Activated CD4-positive, alpha-beta T cell treated with anti-CD3 and anti-CD28 coated beads for 36 hours (primary cell): ENCODE data around the gene GRIA4. TPM values are rescaled to one million over a fixed set of nuclear protein-coding genes. Genes with fewer than 3 reads are reported as not detected.

Experiments
- ATAC-seq: fragments of 200-7000 bp; cut with Tn5 transposase; one replicate; pipeline ENCODE4 v1.10.0; 2021; ENCODE audit warnings: mild to moderate bottlenecking, moderate library complexity
- CTCF ChIA-PET: fragments of 350-600 bp; sonication (Branson Sonifier 250); formaldehyde crosslinking; loops from one replicate; lab custom pipeline; 2021; ENCODE audit warnings: antibody characterized with exemption; lab: Charles Lee
- POLR2A ChIA-PET: fragments of 350-600 bp; sonication (Branson Sonifier 250); formaldehyde crosslinking; loops from one replicate; lab custom pipeline; 2021; ENCODE audit warnings: antibody characterized with exemption, inconsistent platforms; lab: Charles Lee
- DNase-seq: peaks from one replicate; pipeline ENCODE4 v3.0.0-alpha.2; 2020
- H3K27ac Mint-ChIP-seq: one replicate; pipeline ENCODE4 v1.8.0; 2021; ENCODE audit warnings: mixed read lengths
- H3K27me3 Mint-ChIP-seq: one replicate; pipeline ENCODE4 v1.8.0; 2021; ENCODE audit warnings: mixed read lengths
- H3K36me3 Mint-ChIP-seq: one replicate; pipeline ENCODE4 v1.8.0; 2021; ENCODE audit warnings: low read depth, mixed read lengths
- H3K4me1 Mint-ChIP-seq: one replicate; pipeline ENCODE4 v1.8.0; 2021; ENCODE audit warnings: mixed read lengths
- H3K4me3 Mint-ChIP-seq: one replicate; pipeline ENCODE4 v1.8.0; 2021; ENCODE audit warnings: mild to moderate bottlenecking, moderate library complexity, mixed read lengths
- H3K9me3 Mint-ChIP-seq: one replicate; pipeline ENCODE4 v1.8.0; 2021; ENCODE audit warnings: low read depth, mixed read lengths
- intact Hi-C, 2 experiments: fragments of 100-400 bp; cut with DNase I in 1 of 2; cut with micrococcal nuclease in 1 of 2; formaldehyde crosslinking; loops; one replicate each; pipeline versions ENCODE4 v1.14.2 to v1.15.1; 2022 to 2024; cut with DNase I, micrococcal nuclease
- total RNA-seq, 2 experiments: library from RNA; stranded (reverse); gene quantifications; one replicate each; pipeline ENCODE4 v1.2.3, GENCODE V29; 2021

Gene GRIA4
- total RNA-seq, 2 experiments from 2014 or later: not detected

DNA sequence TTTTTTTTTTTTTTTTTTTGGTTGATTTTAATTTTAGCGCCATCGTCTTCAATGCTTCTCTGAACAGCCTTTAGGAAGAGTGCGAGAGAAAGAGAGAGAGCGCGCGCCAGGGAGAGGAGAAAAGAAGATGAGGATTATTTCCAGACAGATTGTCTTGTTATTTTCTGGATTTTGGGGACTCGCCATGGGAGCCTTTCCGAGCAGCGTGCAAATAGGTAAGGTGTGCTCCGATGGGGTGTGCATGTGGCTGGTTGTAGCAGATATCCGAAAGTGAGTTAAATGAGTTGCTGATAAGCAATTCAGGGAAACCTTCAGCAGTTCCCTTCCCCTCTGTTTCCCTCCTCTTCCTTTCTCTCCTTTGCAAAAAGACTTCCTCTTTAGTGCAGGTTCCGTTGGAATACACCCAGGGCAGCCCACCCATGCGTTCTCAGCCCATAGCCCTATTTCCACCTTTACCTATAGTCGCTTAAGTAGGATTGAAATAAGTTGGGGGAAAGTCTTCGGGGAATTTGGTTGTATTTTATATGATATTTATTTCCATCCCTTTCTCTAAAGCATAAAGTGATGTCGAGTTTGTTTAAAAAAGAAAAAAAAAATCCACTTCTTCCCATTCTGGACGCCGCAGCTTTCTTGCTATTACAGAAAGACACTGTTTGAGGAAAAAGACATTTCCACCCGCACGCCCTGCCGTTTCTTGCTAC, 1.1 kb downstream of the GRIA4 start:
- Mint-ChIP-seq H3K4me3 (no peak overlapping the region), H3K36me3 (no peaks in the 10 kb centered on the region), H3K9me3 (no peaks in the 10 kb centered on the region), H3K27me3 (peaks cover 36% of the 10 kb centered on the region), H3K4me1 (peaks cover 14% of the 10 kb centered on the region), H3K27ac (no peak overlapping the region)
- POLR2A ChIA-PET: no interaction called here
- CTCF ChIA-PET: no interaction called here
- intact Hi-C loops: no loop called here
- DNase-seq: no peak
- no peak for ATAC-seq

DNA sequence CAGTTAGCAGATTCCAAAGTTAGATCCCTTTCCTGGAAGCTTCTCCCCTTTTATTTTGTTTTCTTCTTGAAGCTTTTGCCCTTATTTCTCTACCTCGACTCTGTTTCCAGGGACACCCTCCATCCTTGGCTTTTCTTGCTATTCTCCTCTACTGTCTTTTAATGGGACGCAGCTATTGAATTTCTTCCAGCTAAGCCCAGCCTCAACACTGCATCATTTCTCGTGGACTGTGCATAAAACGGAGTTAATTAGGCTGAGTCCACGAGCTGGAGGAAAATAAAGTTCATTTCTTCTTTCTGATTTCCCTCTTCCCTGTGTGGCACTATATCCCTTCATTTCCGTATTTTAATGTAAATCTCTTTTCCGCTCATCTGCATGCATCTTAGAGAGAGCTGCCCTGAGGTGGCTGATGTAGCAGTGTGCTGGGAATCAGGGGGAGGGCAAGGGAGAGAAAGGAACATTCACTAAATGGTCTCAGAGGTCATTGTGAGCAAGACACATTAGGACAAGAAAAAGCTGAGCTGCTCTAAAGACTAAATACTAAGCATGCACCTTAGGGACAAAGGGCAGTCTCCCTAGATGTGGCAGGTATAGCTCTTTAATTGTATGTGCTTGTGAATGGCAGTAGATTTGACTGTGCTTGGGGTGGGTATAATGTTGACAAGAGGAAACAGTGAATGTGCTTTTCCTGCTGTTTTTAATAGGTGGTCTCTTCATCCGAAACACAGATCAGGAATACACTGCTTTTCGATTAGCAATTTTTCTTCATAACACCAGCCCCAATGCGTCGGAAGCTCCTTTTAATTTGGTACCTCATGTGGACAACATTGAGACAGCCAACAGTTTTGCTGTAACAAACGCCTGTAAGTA, 1.9 kb downstream of the GRIA4 start:
- H3K27ac Mint-ChIP-seq: no peak overlapping the region
- H3K9me3 Mint-ChIP-seq: no peaks in the 10 kb centered on the region
- ChIA-PET CTCF (no interaction called here), POLR2A (no interaction called here)
- ATAC-seq: no peak
- peaks cover 36% of the 10 kb centered on the region for H3K27me3 Mint-ChIP-seq
- peaks cover 14% of the 10 kb centered on the region for H3K4me1 Mint-ChIP-seq
- H3K4me3 Mint-ChIP-seq: no peak overlapping the region
- H3K36me3 Mint-ChIP-seq: no peaks in the 10 kb centered on the region
- DNase-seq: no peak
- intact Hi-C loops: no loop called here

DNA sequence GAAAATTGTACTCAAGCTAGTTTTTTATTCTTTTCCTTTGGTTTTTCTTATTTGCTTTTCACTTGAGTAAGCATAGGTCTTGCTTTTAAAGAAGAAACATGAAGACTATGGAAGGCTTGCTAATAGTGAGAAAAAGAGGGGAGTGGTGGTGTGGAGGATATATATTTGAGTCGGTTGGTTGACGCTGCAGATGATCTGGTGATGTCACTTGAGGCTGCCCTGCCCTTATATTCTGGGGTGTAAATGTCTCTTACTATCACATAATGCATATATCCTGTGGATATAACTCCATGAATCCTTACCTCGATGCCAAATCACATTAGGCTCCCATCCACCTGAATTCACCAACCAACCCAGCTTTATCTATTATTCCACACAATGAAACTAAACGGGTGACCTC, 2.9 kb downstream of the GRIA4 start:
- Mint-ChIP-seq H3K4me3 (no peak overlapping the region), H3K4me1 (peaks cover 14% of the 10 kb centered on the region), H3K36me3 (no peaks in the 10 kb centered on the region), H3K9me3 (no peaks in the 10 kb centered on the region), H3K27ac (no peak overlapping the region), H3K27me3 (peaks cover 36% of the 10 kb centered on the region)
- DNase-seq (no peak), ATAC-seq (no peak)
- POLR2A ChIA-PET: no interaction called here
- intact Hi-C loops: no loop called here
- CTCF ChIA-PET: no interaction called here

DNA sequence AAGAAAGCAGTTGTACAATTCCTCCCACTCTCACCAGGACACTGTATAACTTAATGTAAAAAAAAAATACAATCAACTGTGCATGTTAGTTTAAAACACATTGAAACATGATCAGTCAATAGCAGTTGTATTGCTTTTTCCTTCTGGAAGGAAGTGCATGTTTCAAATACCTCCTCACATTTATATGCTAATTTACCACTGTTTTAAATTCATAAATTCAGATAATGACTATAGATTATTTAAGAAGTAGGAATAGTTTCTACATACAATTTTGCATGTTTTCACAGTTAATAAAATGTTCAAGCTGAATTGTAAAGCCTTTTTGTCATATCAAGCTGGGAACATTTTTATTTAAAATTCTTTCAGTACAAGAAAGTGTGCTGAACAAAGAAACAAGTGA, 3.3 kb downstream of the GRIA4 start:
- DNase-seq: no peak
- Mint-ChIP-seq H3K27ac (no peak overlapping the region), H3K4me1 (peaks cover 14% of the 10 kb centered on the region), H3K4me3 (no peak overlapping the region), H3K36me3 (no peaks in the 10 kb centered on the region), H3K9me3 (no peaks in the 10 kb centered on the region), H3K27me3 (peaks cover 36% of the 10 kb centered on the region)
- ChIA-PET CTCF (no interaction called here), POLR2A (no interaction called here)
- ATAC-seq: no peak
- intact Hi-C loops: no loop called here

DNA sequence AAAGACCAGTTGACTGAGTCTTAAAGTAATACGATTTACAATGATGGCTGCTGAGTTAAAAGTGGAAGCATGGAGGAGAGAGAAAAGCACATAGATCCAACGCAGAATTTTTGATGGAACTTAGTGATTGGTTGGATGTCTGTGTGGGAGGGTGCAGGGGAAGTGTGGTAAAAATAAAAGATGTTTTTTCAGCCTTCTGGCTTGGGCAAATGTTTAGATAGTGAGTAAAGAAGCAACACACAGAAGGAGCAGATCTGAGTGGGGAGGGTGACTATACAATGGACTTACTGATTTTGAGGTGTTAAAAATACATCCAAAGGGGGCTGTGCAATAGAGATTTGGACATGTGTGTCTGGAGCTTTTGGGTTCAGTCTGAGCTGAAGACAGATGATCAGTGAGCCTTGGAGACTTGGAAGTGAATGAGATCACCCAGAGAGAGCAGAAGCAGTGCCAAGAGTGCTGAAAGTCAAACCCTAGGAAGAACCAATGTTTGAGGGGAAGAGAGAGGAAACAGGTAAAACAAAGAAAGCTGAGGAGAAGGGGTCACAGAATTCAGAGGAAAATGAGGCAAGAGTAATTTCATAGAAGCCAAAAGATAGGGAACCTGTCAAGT, 8.6 kb downstream of the GRIA4 start:
- Mint-ChIP-seq H3K27me3 (no peaks in the 10 kb centered on the region), H3K4me1 (no peaks in the 10 kb centered on the region), H3K4me3 (no peak overlapping the region), H3K27ac (no peak overlapping the region), H3K36me3 (no peaks in the 10 kb centered on the region), H3K9me3 (no peaks in the 10 kb centered on the region)
- POLR2A ChIA-PET: no interaction called here
- intact Hi-C loops: no loop called here
- ATAC-seq (no peak), DNase-seq (no peak)
- CTCF ChIA-PET: no interaction called here

DNA sequence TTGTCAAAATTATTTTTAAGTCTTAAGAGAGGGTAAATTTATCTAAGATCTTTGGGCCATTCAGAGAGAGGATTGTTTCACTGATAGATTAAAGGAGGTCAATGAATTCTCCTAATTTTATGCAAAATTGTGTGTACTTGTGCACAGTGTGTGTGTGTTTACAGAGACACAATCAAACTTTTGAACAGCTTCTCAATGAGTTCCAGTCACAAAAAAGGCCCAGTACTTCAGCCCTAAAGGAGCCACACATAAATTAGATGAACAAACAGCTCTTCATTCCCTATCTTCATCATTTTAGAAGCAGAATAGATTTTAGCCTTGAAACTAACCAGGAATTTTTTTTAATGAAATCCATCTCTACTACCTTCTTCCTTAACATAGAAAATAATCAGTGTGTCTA, 9.7 kb downstream of the GRIA4 start:
- ATAC-seq (no peak), DNase-seq (no peak)
- Mint-ChIP-seq H3K4me3 (no peak overlapping the region), H3K27ac (no peak overlapping the region), H3K36me3 (no peaks in the 10 kb centered on the region), H3K9me3 (no peaks in the 10 kb centered on the region), H3K4me1 (no peaks in the 10 kb centered on the region), H3K27me3 (no peaks in the 10 kb centered on the region)
- ChIA-PET POLR2A (no interaction called here), CTCF (no interaction called here)
- intact Hi-C loops: no loop called here

DNA sequence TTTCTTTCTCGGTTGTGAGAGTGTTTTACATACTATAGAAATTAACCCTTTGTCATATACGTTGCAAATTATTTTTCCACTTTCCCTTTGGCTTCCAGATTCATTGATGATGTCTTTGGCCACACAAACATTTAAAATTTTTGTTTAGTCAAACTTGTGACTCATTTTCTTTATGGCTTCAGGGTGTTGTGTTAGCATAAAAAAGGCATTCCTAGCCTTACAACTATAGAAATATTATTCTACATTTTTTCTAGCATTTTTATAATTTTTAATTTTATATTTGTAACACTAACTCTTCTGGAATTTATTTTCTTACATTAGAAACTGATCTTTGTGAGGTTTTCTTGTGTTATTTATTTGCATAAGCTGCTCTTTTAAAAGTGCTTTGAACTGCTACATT, 12.1 kb downstream of the GRIA4 start:
- no peaks in the 10 kb centered on the region for H3K36me3 Mint-ChIP-seq
- POLR2A ChIA-PET: no interaction called here
- H3K27ac Mint-ChIP-seq: no peak overlapping the region
- no peaks in the 10 kb centered on the region for H3K27me3 Mint-ChIP-seq
- H3K9me3 Mint-ChIP-seq: no peaks in the 10 kb centered on the region
- no peak for ATAC-seq
- H3K4me3 Mint-ChIP-seq: no peak overlapping the region
- CTCF ChIA-PET: no interaction called here
- intact Hi-C loops: no loop called here
- DNase-seq: no peak
- no peaks in the 10 kb centered on the region for H3K4me1 Mint-ChIP-seq

DNA sequence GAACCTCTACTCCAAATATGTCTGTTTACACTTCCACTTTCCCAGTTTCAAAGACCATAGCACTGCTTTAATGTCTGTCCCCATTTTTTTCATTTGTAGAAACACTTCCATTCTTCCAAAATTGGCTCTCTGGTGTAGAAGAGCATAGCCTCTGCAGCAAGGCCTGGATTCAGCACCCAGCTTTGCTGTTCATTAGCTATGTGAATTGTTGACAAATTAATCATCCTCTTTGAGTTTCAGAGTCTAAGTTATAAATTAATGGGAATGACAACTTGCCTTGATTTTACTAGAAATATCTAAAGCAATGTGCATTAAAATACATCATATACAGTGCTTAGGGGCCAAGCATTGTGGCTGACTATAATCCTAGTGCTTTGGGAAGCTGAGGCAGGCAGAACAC, 22.4 kb downstream of the GRIA4 start:
- Mint-ChIP-seq H3K9me3 (no peaks in the 10 kb centered on the region), H3K27me3 (no peaks in the 10 kb centered on the region)
- ATAC-seq: no peak

DNA sequence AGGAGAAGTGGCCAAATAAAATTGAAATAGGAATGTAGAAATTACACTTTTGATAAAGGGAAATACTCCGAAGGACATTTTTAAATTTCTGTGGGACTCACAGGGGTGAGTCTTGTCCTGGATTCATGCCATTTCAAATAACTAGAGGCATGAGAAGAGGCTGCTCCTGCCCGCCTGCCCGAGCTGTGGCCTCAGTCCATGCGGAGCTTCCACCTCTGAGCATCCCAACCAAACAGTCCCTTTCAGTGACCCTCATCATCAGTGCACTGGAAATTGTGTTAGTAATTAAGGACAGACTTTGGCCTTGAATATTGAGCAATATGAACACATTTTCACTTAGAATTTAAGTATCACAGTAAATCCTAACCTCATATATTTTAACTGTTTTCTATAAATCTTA, 25.6 kb downstream of the GRIA4 start:
- intact Hi-C loops: no loop called here
- ATAC-seq (no peak), DNase-seq (no peak)
- H3K36me3 Mint-ChIP-seq: no peaks in the 10 kb centered on the region
- H3K4me3 Mint-ChIP-seq: no peak overlapping the region
- CTCF ChIA-PET: no interaction called here
- no peaks in the 10 kb centered on the region for H3K9me3 Mint-ChIP-seq
- H3K27me3 Mint-ChIP-seq: no peaks in the 10 kb centered on the region
- no peaks in the 10 kb centered on the region for H3K4me1 Mint-ChIP-seq
- POLR2A ChIA-PET: no interaction called here
- H3K27ac Mint-ChIP-seq: no peak overlapping the region

More for the DNA sequence above, 22.4 kb downstream of the GRIA4 start:
- H3K27ac Mint-ChIP-seq: no peak overlapping the region
- H3K36me3 Mint-ChIP-seq: no peaks in the 10 kb centered on the region
- CTCF ChIA-PET: interaction anchor here (1.1 kb wide), 1 partner anchor 8 kb away, joined by 3 read pairs; no protein-coding TSS in a partner anchor
- H3K4me1 Mint-ChIP-seq: no peaks in the 10 kb centered on the region
- no peak for DNase-seq
- intact Hi-C loops: no loop called here
- H3K4me3 Mint-ChIP-seq: no peak overlapping the region
- POLR2A ChIA-PET: no interaction called here

DNA sequence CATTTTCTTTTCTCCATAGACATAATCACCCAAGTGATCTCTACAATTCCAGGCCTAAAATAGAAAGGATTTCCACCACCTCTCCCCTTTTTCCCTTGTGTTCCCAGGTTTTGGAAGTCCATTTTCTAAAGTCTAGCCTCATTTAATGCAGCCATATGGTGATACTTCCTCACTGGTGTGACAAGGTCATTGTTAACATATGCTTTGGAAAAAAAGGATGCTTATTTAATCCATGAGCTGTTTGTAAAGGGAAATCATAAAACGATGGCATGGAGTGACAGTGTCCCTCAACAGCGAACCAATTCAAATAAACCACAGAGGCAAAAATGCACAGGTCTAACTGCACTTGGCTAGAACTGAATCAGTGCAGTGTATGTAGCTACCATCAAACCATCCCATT, 26.6 kb downstream of the GRIA4 start:
- no peaks in the 10 kb centered on the region for H3K4me1 Mint-ChIP-seq
- no peaks in the 10 kb centered on the region for H3K27me3 Mint-ChIP-seq
- no peak for DNase-seq
- ATAC-seq: no peak
- no peaks in the 10 kb centered on the region for H3K36me3 Mint-ChIP-seq
- no peak overlapping the region for H3K4me3 Mint-ChIP-seq
- intact Hi-C loops: no loop called here
- ChIA-PET POLR2A (no interaction called here), CTCF (no interaction called here)
- no peak overlapping the region for H3K27ac Mint-ChIP-seq
- no peaks in the 10 kb centered on the region for H3K9me3 Mint-ChIP-seq

DNA sequence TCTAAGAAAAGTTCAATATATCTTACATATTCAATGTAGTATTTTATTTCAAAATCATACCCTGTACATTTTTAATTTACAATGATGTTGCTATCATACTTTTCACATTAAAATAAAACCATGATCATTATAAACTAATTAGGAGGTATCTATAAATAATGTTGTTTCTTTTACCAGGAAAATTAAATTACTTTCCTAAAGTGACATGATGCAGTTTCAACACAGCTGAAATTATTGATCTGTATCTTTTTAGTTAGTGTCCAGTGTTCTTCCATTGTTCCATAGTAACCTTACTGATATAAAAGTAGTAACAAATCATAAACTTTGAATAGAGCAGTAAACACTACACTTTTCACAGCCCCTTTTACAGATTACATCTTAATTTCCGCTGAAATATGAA, 29.7 kb downstream of the GRIA4 start:
- Mint-ChIP-seq H3K27me3 (no peaks in the 10 kb centered on the region), H3K36me3 (no peaks in the 10 kb centered on the region), H3K4me1 (no peaks in the 10 kb centered on the region), H3K4me3 (no peak overlapping the region), H3K9me3 (no peaks in the 10 kb centered on the region), H3K27ac (no peak overlapping the region)
- POLR2A ChIA-PET: no interaction called here
- CTCF ChIA-PET: interaction anchor here (1.2 kb wide), 1 partner anchor 7 kb away, joined by 3 read pairs; no protein-coding TSS in a partner anchor
- DNase-seq: no peak
- intact Hi-C loops: no loop called here
- ATAC-seq: no peak

DNA sequence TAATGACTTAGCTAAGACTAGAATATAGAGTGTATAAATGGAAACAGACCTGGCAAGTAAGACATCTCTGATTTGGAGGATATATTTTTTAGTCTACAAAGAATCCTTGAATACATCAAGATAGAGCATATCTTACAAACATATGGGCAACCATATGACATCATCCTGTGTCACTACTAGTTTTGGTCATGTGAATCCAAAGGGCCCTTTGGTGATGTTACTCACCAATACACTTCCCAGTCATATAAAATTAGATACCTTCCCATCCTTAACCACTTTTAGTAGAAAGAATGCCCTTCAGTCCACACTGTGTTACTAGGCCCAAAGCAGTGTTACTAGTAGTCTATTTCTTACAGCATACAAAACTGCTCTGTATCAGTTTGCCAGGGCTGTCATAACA, 31.6 kb downstream of the GRIA4 start:
- ChIA-PET CTCF (no interaction called here), POLR2A (interaction anchor here (0.6 kb wide), 1 partner anchor 125 kb away, joined by 3 read pairs; no protein-coding TSS in a partner anchor)
- no peak overlapping the region for H3K4me3 Mint-ChIP-seq
- ATAC-seq (no peak), DNase-seq (no peak)
- intact Hi-C loops: no loop called here
- no peaks in the 10 kb centered on the region for H3K36me3 Mint-ChIP-seq
- H3K27me3 Mint-ChIP-seq: no peaks in the 10 kb centered on the region
- H3K27ac Mint-ChIP-seq: no peak overlapping the region
- H3K9me3 Mint-ChIP-seq: no peaks in the 10 kb centered on the region
- H3K4me1 Mint-ChIP-seq: no peaks in the 10 kb centered on the region
